Activated CD4-positive, alpha-beta T cell treated with anti-CD3 and anti-CD28 coated beads, Interleukin-2, amount 50 U/mL, for 1 hour (primary cell): ENCODE measurements around the gene TGFBI.
"Not testable (repeated sequence)": the region's sequence is repeated elsewhere in the genome, so short reads cannot be mapped to it uniquely, and the experiment has no call there.

Experiments used
- DNase-seq: peaks from one replicate; pipeline ENCODE4 v3.0.0-alpha.2; 2020

TGFBI gene

DNA sequence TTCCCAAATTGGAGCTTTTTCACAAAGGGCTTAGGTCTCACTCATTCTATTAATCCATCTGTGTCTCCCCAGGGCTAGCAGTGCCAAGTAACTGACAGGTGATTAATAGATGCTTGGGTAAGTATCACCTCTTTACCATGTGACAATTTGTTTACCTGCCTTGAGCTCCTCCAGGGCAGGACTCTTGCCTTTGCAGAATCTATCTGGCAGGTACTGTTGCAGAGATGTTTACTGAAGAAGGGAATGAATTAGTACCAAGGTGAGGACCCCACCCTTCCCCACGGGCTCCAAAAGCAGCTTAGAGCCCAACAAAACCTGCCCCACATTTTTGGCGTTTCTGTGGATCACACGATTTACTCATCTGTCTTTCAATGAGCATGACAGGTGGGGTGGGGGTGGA is 698 bp upstream of the TGFBI start:
- no peak for DNase-seq

- no peak for DNase-seq
Observed at GRCh38 chr5:136030252-136030651, 1.5 kb downstream of the TGFBI start.

DNA sequence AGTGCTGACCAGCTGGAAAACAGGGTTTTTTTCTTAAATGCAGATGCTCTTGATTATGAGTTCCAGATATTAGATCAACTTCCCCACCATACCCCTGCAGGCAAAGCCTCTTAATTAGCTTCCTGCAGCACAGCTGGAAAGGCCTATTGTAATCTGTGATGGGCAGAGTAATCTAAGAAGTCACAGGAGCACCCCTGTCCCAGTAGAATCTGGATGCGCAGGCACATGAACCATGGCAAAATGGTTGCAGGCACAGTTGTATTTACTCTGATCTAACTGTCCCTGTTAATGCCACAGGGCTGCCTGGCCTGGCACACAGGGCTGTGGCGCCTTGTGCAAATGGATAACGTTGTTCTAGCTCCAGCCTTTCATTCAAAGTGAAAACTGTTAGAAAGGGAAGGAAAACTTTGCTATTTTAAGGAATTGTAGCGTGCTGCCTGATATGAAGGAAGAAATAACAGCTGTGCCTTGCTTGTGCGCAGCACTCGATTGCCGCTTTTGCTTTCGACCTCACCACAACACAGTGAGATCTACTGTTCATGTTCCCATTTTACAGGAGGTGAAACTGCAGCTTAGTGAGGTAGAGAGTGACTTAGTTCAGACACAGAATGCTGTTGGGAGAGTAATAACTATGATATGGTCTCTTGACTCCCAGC is 2.3 kb downstream of the TGFBI start:
- no peak for DNase-seq

GRCh38 chr5:136031711-136032110 is 2.9 kb downstream of the TGFBI start:
- no peak for DNase-seq

- no peak for DNase-seq
Observed at GRCh38 chr5:136032564-136032963, 3.8 kb downstream of the TGFBI start.

DNA sequence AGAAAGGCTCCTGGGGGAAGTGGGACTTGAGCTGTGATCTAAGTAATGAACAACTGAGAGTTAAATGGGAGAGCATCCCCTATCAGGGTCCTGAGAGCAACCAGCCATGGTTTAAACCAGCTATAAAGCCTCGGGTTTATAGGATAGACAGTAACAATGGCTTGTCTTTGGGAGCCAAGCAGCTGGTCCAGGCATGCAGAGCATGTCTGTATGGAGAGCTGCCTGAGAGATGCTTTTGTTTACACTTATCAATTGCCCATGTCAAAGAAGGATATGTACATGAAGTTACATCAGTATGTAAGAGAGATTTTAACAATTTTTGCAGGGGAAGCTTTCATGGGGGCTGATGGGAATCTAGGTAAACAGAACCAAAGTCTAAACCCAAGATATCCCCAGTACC is 4.4 kb downstream of the TGFBI start:
- DNase-seq: no peak

DNA sequence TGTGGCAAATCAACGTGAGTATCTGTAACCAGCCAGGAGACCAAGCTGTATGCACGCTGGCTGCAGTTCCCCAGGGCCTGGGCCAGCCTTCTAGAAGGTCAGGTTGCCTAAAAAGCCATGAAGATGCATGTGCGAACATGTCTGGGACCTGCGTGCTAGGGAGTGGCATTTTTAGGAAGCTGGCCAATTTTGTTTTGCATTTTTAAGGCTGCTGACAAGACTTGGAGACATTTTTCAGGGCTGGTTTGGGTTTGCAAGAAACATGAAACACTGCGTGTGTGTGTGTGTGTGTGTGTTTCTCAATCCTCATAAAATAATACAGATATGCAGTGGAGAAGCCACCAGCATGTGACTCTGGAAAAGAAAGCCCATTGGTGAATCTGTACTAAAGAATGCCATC is 5.1 kb downstream of the TGFBI start:
- no peak for DNase-seq

GRCh38 chr5:136034492-136034891 is 5.7 kb downstream of the TGFBI start:
- no peak for DNase-seq

DNA sequence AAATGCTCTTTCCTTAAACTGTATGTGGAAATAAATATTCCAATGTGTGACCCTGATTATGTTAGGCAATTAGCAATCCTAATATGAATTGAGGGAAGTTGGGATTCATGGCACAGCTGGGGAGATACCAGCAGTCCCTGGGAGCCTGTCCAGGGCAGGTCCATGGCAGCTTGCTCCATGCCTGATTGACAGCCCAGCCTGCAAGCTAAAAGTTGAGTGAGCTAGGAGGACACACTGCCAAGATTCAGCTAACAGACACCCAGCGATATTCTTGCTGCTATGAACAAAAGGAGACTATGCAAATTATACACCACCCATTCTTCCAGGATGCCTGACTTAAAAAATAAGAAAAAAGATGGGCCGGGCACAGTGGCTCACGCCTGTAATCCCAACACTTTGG is 6.2 kb downstream of the TGFBI start:
- no peak for DNase-seq

DNA sequence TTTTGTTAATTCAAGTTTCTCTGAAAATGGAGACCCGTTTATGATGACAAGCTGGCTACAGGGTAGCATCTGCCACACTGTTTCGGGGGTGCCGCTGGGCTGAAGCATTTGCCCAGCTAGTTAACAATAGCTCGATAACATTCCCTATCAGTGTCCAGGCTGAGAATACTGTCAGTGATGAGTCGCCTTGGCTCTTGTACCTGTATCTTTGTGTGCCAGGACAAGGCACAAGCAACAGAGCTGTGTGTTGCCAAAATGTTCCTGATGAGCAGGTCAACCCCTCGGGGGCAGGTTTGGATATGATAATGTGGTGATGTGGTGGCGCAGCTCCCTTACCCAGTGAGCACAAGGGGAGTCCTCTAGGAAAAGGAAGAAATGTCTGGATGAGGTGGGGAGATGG is 7.0 kb downstream of the TGFBI start:
- no peak for DNase-seq

- no peak for DNase-seq
Observed at GRCh38 chr5:136036293-136036911, 7.6 kb downstream of the TGFBI start.

GRCh38 chr5:136037001-136037705 is 8.4 kb downstream of the TGFBI start:
- DNase-seq: peak; percentile 6

DNA sequence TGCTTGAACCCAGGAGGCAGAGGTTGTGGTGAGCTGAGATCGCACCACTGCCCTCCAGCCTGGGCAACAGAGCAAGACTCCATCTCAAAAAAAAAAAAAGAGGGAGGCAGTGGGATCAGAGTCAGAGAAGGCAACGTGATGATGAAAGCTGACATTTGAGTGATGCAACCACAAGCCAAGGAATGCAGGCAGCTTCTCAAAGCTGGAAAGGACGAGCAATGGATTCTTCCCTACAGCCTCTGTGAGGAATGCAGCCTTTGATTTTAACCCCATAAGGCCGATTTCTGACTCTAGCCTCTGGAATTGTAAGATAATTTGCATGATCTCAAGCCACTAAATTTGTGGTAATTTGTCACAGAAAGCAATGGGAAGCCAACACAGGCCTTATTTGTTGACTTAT is 9.8 kb downstream of the TGFBI start:
- DNase-seq: no peak

- no peak for DNase-seq
Observed at GRCh38 chr5:136039202-136039601, 10.4 kb downstream of the TGFBI start.

DNA sequence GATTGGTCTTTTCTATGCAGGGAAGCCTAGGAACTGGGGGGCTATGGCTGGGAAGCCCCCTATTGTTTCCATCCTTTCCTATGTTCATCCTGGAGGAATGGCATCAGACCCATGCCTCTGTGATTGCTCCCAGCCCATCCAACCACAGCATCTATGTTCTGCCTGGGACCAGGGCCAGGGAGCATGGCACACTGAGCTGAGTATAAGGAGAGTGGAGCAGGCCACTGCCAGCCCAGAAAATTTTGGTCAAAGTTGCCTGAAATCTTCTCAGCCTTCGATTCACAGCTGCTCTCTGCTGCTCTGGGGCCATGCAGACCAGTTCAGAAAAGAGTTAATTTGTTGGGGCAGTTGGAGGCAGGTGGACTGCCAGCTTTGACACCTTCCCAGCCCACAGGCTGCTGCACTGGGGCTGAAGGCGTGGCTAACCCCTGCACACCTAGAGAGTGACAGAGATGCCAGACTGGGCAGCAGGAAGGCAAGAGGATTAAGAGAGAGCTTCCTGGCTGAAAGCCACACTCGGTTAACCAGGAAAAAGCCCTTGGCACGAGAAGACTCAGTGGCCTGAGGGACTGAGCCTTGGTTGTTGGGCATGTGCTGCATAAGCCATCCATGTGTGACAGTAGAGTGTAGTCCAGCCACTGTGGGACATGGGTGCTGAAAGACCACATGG is 12.1 kb downstream of the TGFBI start:
- no peak for DNase-seq

- DNase-seq: no peak
Observed at GRCh38 chr5:136042156-136042555, 13.4 kb downstream of the TGFBI start.

DNA sequence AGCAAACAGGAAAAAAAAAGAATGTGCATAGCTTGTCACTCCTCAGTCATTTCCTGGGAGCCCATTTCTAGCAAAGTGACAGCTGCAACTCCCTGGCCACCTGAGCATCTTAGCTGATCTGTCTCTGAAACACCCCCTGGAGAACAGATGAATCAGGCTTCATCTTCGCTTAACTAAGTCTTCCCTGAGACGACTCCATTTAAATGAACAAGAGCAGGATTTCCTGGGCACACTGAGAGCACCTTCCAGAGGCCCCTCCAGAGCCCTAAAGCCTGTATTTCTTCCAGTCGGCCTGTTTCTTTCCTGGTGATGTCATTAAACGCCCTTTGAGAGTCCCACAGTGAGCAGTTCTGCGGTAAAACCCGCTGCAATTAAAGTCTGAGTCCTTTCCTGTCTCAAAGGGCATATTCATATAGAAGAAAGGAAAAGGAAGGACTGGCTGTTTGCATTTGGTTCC is 13.9 kb downstream of the TGFBI start:
- DNase-seq: no peak

DNA sequence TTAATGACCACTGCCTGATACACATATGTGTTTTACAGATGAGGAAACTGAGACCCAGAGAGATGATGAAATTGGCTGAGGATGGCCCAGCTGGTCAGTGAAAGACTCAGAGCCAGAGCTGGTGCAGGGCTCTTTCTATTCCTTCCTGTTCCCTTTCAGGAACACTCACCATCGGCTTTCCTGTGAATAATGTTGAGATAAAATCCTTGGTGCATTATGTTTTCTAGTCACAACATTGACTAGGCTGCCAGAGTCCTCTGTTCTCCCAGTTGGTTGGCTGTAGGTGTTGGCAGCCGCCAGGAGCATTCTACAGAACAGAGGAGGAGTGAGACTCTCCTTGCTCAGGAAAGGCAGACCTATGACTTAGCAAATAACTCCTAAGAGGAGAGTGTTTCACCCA is 14.8 kb downstream of the TGFBI start:
- DNase-seq: no peak

DNA sequence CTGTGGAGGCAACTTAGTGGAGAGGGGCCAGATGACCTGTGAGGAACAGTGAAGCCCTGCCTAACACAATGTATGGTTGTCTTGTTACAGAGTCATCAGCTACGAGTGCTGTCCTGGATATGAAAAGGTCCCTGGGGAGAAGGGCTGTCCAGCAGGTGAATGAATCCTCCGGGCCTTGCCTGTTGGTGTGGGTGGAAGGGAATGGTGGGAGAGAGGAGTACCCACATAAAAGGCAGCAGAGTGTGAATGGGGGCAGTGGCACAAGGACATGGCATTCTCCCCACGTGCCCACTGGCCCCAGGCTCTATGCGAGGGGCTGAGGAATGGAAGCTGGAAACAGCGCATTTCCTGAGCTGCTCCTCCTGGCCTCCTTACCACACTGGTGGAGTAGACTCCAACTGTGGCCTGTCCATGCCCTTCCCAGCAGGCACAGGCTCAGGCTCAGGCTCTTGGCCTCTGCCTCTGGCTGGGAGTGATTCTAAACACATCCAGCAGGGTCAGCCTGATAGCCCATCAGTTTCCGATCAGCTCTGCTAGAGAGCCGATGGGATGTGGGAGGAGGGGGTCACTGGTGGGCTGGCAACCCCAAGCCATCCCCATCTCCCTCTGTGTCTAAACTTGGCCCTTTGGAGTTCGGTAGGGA is 15.3 kb downstream of the TGFBI start:
- DNase-seq: no peak

GRCh38 chr5:136045026-136045425 is 16.2 kb downstream of the TGFBI start:
- DNase-seq: not testable (repeated sequence)

- no peak for DNase-seq
Observed at GRCh38 chr5:136046246-136046645, 17.5 kb downstream of the TGFBI start.

DNA sequence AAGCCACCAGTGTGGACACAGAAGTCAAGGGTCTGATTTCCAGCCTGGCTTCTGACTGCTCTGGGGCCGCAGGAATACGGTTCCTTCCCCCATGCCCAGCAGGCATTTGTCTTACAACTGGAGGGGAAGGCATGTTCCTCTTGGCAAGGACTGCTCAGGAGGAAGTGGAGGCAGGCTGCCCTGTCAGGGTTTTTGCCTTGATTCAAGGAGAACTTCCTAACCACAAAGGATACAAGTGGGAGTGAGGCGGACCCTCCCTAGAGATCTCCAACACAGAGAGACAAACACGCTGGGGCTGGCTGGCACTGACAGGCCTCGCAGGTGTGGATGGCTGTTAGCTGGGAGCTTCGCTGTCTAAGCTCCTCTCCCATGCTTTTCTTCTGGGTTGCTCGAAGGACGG is 19.1 kb downstream of the TGFBI start:
- no peak for DNase-seq

DNA sequence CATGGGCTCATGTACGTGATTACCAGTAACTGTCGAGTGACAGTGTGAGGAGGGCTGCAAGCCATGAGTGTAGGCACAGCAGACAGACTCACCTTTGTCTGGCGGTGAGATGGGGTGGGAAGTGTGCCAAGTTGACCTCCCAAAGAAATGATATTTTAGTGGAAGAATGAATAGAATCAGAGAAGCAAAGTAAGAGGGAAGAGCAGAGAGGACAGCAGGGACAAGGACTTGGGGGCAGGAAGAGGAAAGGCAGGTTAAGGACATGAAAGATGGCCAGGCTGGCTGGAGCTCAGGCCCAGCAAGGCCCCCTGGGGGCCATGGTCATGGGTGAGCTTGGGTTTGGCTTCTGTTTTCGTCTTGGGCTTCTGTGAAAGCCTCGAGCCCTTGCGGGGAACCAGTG is 20.2 kb downstream of the TGFBI start:
- no peak for DNase-seq
